Measurements from ENCODE around the gene FAXDC2. TPM values are rescaled to one million over a fixed set of nuclear protein-coding genes. Genes with fewer than 3 reads are reported as not detected.
"Not testable (repeated sequence)": the region's sequence is repeated elsewhere in the genome, so short reads cannot be mapped to it uniquely, and the experiment has no call there.

Gene FAXDC2
- total RNA-seq, 1 donor from 2014 or later = 4.2 TPM

DNA sequence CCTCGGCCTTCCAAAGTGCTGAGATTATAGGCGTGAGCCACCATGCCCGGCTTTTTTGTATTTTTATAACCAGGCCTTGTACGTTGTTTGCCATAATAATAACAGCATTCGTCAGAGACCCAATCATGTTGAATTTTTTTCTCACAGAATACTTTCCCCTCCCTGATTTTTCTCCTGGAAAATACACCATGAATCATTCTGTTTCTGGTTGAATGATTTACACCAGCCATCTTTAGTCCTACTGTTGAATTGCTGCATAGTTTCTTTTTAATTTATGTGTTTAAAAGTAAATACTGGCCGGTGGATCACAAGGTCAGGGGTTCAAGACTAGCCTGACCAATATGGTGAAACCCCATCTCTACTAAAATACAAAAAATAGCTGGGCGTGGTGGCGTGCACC is 11.5 kb upstream of the FAXDC2 start:
- peak; percentile 72 for DNase-seq (ENCODE audit: low read depth)

DNA sequence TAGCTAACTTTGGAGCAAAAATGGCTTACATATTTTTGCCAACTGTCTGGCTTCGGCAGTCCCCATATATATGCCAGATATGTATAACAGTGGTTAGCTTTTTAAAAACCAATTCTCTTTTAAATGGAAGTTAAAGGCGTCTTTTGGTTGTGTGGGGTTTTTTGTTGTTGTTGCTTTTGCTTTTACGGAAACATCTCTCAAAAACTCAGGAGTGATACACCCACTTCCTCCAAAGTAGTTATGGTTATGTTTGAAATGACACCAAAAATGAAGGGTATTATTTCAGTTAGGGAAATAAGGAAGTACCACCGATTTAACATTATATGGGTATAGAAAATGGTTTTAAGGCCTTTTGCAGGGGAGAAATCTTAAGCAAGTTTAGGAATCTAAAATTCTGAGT is 10.4 kb upstream of the FAXDC2 start:
- no peak for DNase-seq (ENCODE audit: low read depth)

DNA sequence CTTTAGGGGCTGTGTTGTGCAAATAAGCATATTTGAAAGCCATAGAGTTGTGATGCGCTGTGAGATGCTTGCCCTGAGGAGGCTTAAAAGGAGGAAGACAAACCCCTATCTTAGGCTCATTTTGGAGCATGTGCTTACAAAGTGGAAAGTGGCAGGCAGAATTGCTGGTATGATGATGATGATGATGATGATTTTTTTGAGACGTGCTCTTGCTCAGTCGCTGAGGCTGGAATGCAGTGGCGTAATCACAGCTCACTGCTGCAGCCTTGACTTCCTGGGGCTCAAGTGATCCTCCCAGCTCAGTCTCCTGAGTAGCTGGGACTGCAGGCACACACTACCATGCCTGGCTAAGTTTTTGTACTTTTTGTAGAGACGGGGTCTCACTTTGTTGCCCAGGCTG is 9.7 kb upstream of the FAXDC2 start:
- peak; percentile 58 for DNase-seq (ENCODE audit: low read depth)

DNA sequence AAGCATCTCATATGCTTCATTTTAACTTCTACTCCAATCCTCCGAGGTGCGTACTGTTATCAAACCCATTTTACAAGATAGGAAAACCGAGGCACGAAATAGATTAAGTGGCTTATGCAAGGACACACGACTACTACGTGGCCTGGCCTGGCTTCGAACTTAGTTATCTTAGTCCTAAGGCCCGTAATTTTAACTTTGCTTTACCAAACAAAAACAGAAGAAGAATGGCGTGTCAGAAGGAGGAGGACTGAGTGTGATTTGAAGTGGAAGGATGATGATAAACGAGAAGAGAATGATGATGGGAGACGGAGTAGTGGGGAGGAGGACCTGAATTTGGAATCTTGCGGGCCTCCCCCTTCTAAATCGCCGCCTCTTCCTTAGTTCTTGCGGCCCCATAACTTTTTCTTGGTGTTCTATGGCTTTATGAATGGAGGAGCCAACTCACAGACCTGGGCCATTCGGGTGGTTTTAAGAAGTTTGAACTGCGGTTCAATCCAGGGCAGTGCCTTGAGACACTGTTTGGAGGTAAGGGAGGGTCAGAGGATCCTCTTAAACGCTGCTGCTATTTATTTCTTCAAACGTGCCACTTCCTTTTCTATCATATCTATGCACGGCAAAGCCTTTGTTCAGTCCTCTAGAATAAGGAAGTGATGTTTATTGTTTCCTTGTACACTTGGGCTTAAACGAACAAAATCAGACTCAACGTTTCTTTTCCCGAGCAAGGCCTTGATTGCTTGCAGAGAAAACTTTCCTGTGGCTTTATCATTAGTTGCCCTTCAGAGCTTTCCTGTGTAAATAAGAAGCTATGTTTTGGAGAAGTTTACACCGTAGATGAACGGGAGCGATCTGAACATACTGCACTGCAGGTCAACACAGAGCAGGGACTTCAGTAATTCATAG is 8.8 kb upstream of the FAXDC2 start:
- no peak for DNase-seq (ENCODE audit: low read depth)

GRCh38 chr5:154858297-154858971 is 8.0 kb upstream of the FAXDC2 start, which contains the start of gene CNOT8:
Gene CNOT8, plus strand, starts transcription at chr5:154858627. Its CDS starts 4,652 bp downstream, at chr5:154863279.
- peak; percentile 90 for DNase-seq (ENCODE audit: low read depth)

DNA sequence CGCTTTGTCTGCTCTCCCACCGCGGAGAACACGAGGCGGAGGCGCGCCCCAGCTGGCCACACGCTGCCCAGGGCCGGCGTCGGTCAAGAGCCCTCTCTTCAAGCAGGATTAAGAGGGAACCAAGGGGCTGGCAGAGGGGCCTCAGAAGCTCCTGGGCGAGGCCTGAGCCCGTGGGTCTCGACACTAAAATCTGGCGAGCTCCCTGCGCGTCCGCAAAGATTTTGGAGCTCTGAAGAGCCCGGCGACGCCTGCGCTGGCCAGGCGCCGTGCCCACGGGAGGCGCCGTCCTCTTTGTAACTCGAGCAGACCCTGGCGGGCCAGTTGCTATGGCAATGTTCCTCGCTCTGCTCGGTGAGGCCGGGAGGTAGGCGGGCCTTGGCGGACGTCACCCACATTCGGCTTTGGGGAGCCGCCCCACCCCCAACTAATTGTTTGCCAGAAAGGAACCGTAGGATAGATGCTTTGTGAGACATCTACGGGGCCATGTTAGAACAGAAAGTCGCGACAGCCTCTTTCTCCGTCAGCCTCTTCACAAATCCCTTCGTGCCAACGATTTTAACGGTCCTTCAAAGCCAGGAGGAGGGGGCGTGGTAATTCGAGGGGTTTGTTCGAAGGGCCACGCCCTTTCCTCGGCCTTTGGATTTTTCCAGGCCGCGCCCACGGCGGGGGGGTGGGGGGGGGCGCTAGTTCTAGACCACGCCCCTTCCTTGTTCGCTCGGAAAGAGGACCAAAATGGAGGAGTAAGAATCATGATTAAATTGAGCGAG is 7.3 kb upstream of the FAXDC2 start:
- DNase-seq (ENCODE audit: low read depth) = peak; percentile 90

DNA sequence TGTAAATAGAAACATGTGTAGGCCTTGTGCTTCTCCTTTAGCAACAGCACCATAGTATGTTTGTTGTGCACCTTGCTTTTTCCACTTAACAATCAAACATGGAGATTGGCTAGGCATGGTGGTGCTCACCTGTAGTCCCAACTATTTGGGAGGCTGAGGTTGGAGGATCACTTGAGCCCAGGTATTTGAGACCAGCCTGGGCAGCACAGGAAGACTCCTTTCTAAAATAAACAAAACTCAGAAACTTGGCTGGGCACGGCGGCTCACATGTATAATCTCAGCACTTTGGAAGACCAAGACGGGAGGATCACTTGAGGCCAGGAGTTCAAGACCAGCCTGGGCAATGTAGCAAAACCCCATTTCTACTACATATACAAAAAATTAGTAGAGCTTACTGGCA is 948 bp upstream of the FAXDC2 start:
- no peak for DNase-seq (ENCODE audit: low read depth)

GRCh38 chr5:154849791-154850201 is 607 bp downstream of the FAXDC2 start:
- DNase-seq (ENCODE audit: low read depth) = no peak

GRCh38 chr5:154849264-154849785 is 1.1 kb downstream of the FAXDC2 start:
- no peak for DNase-seq (ENCODE audit: low read depth)

DNA sequence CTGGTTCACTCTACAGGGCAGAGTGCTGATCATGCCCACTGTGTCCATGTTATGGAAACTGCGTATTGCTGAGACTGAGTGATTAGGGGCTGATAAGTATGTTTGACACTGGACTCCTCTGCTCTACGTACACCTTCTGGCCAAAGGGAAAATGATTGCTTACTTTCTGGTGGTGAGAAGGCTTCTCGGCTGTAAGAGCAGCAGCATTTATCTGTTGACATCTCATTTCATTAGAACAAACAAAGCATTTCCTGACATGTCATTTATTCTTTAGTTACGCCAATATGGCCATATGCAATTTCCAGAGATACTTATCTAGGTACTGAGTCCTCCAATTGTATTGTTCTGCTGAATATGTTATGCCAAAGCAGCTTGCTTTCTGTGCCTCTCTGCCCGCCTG is 5.6 kb downstream of the FAXDC2 start:
- DNase-seq (ENCODE audit: low read depth) = no peak

- no peak for DNase-seq (ENCODE audit: low read depth)
Measured at GRCh38 chr5:154842689-154843530, 7.5 kb downstream of the FAXDC2 start.

GRCh38 chr5:154841273-154841661 is 9.1 kb downstream of the FAXDC2 start:
- DNase-seq (ENCODE audit: low read depth) = no peak

DNA sequence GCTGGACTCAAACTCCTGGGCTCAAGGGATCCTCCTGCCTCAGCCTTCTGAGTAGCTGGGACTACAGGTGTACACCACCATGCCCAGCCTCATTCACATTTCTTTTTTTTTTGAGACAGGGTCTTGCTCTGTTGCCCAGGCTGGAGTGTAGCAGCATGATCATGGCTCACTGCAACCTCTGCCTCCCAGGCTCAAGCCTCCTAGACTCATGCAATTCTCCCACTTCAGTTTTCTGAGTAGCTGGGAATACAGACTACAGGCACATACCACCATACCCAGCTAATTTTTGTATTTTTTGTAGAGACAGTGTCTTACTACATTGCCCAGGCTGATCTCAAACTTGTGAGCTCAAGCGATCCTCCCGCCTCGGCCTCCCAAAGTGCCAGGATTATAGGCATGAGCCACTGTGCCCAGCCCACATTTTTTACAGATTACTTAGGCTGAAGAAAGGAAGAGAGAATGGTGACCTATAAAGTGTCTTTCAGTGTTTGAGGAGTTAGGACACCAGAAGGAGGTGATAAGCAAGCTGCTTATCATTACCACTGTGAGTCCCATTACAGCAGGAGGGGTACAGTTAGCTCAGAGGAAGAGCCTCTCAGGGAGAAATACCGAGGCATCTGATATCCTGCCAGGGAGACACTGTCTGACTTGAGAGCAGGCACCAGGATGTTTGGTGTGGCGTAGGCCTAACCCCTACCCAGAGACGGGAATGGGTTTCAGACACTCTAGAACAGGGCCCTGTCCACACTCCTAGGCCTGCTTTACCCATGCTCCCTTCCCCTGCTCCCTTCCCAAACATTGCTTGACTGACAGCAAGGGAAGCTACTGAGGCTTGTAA is 9.7 kb downstream of the FAXDC2 start:
- no peak for DNase-seq (ENCODE audit: low read depth)

GRCh38 chr5:154837009-154837901 is 13.1 kb downstream of the FAXDC2 start:
- DNase-seq (ENCODE audit: low read depth) = no peak

DNA sequence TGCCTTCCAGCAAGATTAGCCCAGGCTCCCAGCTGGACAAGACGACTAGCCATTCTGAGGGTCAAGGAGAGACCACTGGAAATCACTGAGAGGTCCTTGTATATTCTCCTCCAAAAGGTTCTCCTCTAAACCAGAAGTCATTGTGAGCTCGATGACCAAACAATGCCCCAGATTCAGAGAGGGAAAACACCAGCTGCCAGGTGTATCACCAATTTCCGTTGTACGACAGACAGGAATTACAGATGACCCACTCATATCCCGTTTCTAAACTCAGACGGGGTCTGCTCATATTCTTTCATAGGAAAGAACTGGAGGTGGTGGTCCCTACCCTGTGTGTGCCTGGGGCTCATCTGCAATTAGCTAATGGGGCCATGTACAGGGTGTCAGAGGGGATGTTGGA is 14.2 kb downstream of the FAXDC2 start:
- no peak for DNase-seq (ENCODE audit: low read depth)

DNA sequence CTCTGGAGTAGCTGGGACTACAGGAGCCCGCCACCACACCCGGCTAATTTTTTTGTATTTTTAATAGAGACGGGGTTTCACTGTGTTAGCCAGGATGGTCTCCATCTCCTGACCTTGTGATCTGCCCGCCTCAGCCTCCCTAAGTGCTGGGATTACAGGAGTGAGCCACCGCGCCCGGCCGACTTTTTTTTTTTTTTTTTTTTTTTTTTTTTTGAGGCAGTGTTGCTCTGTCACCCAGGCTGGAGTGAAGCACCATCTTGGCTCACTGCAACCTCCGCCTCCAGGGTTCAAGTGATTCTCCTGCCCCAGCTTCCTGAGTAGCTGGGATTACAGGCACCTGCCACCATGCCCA is 14.7 kb downstream of the FAXDC2 start:
- not testable (repeated sequence) for DNase-seq (ENCODE audit: low read depth)

DNA sequence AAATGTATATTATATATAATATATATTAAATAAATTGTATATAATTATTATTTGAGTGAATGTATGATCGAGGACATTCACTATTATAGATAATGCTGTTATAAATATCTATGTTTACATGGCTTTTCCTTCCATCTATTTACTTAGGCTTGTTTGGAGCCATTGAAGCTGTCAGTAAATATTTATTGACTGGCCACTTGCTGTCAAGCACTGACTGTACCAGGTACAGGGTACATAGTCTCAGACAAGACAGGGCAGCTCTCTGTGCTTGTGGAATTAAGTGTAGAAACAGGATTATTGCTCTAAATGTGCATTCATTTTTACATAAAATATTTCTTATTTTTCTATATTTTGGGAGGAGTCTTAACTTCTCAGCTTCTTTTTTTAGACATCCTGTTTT is 16.4 kb downstream of the FAXDC2 start:
- no peak for DNase-seq (ENCODE audit: low read depth)

DNA sequence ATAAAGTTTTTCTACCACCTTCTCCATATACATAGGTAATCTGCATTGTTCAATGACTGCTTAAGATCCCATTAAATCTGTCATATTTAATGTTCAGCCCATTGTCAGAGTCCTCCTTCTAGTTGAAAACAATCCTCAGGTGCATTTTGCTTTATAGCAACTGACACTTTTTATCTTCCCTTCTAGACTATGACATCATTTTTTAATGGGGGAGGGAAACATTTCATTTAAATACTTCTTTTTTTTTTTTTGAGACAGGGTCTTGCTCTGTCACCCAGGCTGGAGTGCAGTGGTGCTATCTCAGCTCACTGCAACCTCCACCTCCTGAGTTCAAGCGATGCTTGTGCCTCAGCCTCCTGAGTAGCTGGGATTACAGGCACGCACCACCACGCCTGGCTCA is 17.6 kb downstream of the FAXDC2 start:
- DNase-seq (ENCODE audit: low read depth) = not testable (repeated sequence)

DNA sequence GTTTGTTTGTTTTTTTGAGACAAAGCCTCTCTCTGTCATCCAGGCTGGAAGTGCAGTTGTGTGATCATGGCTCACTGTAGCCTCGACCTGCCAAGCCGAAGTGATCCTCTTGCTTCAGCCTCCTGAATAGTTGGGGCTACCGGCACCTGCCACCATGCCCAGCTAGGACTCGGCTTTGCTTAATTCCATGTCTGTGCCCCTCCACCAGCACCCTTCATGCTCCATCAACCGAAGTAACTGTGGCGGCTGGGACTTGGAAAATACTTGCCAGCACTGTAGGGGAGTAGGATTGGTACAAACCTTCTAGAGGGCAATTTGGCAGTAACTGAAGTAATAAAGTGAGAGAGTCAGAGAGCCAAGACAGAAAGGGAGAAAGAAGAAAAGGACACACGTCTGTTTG is 19.0 kb downstream of the FAXDC2 start:
- DNase-seq (ENCODE audit: low read depth) = no peak
